Activated T-helper 17 cell treated with anti-CD3 and anti-CD28 coated beads, Interleukin-2, amount 50 U/mL, for 72 hours (primary cell): ENCODE results near the gene NDUFC2. TPM values are rescaled to one million over a fixed set of nuclear protein-coding genes. Genes with fewer than 3 reads are reported as not detected.

ENCODE experiments used
- total RNA-seq, 2 donors: library from RNA; stranded (reverse); gene quantifications; one replicate each; pipeline ENCODE4 v1.2.3, GENCODE V29; 2022

The NDUFC2 gene
- total RNA-seq, 2 donors from 2014 or later, result 80.5 to 149 TPM

Other genes with a start within 250 kb of the NDUFC2 start
- 10 to 100 TPM; 63.5 to 73.5 TPM for gene INTS4, start 85.2 kb downstream of the NDUFC2 start, total RNA-seq
- gene KCTD14, start 56.6 kb downstream of the NDUFC2 start, total RNA-seq, result under 1 TPM in 1 of 2 donors, not detected in 1; 0.21 TPM
- gene THRSP, start 16.0 kb downstream of the NDUFC2 start, total RNA-seq, result not detected
- 10 to 100 TPM; 38.3 to 70.2 TPM for gene ALG8, start 59.8 kb upstream of the NDUFC2 start, total RNA-seq
- 1 to 10 TPM; 6.1 to 7.5 TPM for gene KCTD21, start 108.8 kb upstream of the NDUFC2 start, total RNA-seq
- gene USP35, start 109.1 kb upstream of the NDUFC2 start, total RNA-seq, result 1 to 10 TPM; 9.6 to 10.0 TPM